Neuronal stem cell (in vitro differentiated cells): ENCODE measurements around the gene RAPH1.
"Not testable (repeated sequence)": the region's sequence is repeated elsewhere in the genome, so short reads cannot be mapped to it uniquely, and the experiment has no call there.

Experiments
- DNase-seq: peaks from one replicate; pipeline ENCODE4 v3.0.0-alpha.2; 2013; ENCODE audit warnings: low spot score
- H2AFZ ChIP-seq: one replicate; pipeline ENCODE4 v1.6.1; 2013; ENCODE audit warnings: mild to moderate bottlenecking, low read length, inconsistent platforms
- H2AK5ac ChIP-seq: 2 replicates; pipeline ENCODE4 v1.6.1; 2013; ENCODE audit warnings: low read depth, mild to moderate bottlenecking, inconsistent platforms, low read length, moderate library complexity, mixed read lengths
- H2BK120ac ChIP-seq: 2 replicates; pipeline ENCODE4 v1.6.1; 2013; ENCODE audit warnings: low read depth, mild to moderate bottlenecking, inconsistent platforms, low read length, moderate library complexity, mixed read lengths
- H2BK12ac ChIP-seq: one replicate; pipeline ENCODE4 v1.6.1; 2013; ENCODE audit warnings: low read length, inconsistent platforms
- H2BK15ac ChIP-seq: 2 replicates; pipeline ENCODE4 v1.6.1; 2013; ENCODE audit warnings: mild to moderate bottlenecking, low read length, inconsistent platforms, mixed read lengths
- H2BK5ac ChIP-seq: one replicate; pipeline ENCODE4 v1.6.1; 2013; ENCODE audit warnings: inconsistent platforms, mild to moderate bottlenecking, low read length, moderate library complexity
- H3K14ac ChIP-seq: one replicate; pipeline ENCODE4 v1.6.1; 2013; ENCODE audit warnings: low read length, inconsistent platforms
- H3K18ac ChIP-seq: 2 replicates; pipeline ENCODE4 v1.6.1; 2013; ENCODE audit warnings: low read length, inconsistent platforms
- H3K23ac ChIP-seq: 2 replicates; pipeline ENCODE4 v1.6.1; 2013; ENCODE audit warnings: low read depth, mild to moderate bottlenecking, mixed read lengths, low read length, inconsistent platforms; ENCODE audit not compliant: poor library complexity
- H3K27ac ChIP-seq: replicated peaks from 3 replicates; pipeline ENCODE4 v1.5.1; 2013; ENCODE audit warnings: low read length, inconsistent platforms
- H3K27me3 ChIP-seq, 3 experiments: 2 replicates each; pipeline ENCODE4 v1.6.1; 2013; ENCODE audit warnings: low read length in 3 of 3, mild to moderate bottlenecking in 2 of 3, inconsistent platforms in 1 of 3, low read depth in 1 of 3, mixed read lengths in 1 of 3, moderate library complexity in 1 of 3; ENCODE audit not compliant: control insufficient read depth in 3 of 3, insufficient read depth in 3 of 3
- H3K36me3 ChIP-seq, 2 donors: replicated peaks in 1 of 2; 2 replicates each; pipeline ENCODE4 v1.6.1; 2013; ENCODE audit warnings: low read length in 2 of 2; ENCODE audit not compliant: control insufficient read depth in 2 of 2, insufficient read depth in 2 of 2
- H3K4ac ChIP-seq: 2 replicates; pipeline ENCODE4 v1.6.1; 2013; ENCODE audit warnings: inconsistent platforms, mild to moderate bottlenecking, low read length, moderate library complexity
- H3K4me1 ChIP-seq, 2 donors: 1 replicate in 1 of 2; 2 replicates in 1 of 2; pipeline ENCODE4 v1.6.1; 2013; ENCODE audit warnings: low read length in 2 of 2, low read depth in 1 of 2; ENCODE audit not compliant: control insufficient read depth in 2 of 2, insufficient read depth in 1 of 2
- H3K4me2 ChIP-seq: one replicate; pipeline ENCODE4 v1.6.1; 2013; ENCODE audit warnings: mild to moderate bottlenecking, low read length, inconsistent platforms; ENCODE audit not compliant: insufficient read depth, poor library complexity, severe bottlenecking
- H3K4me3 ChIP-seq, 2 donors: 2 replicates each; pipeline ENCODE4 v1.5.1; 2013; ENCODE audit warnings: low read length in 2 of 2, mild to moderate bottlenecking in 2 of 2, inconsistent platforms in 1 of 2, moderate library complexity in 1 of 2
- H3K79me1 ChIP-seq: one replicate; pipeline ENCODE4 v1.6.1; 2013; ENCODE audit warnings: low read depth, mild to moderate bottlenecking, inconsistent platforms, low read length, moderate library complexity
- H3K9ac ChIP-seq: one replicate; pipeline ENCODE4 v1.6.1; 2013; ENCODE audit warnings: mild to moderate bottlenecking, low read depth, low read length, inconsistent platforms; ENCODE audit not compliant: poor library complexity
- H3K9me3 ChIP-seq, 2 donors: replicated peaks in 1 of 2; 2 replicates each; pipeline versions ENCODE3 to v1.6.1; 2013; ENCODE audit warnings: low read length in 2 of 2, mild to moderate bottlenecking in 2 of 2, inconsistent platforms in 1 of 2, low read depth in 1 of 2, mixed read lengths in 1 of 2, moderate library complexity in 1 of 2; ENCODE audit not compliant: control insufficient read depth in 2 of 2, insufficient read depth in 1 of 2
- H4K8ac ChIP-seq: one replicate; pipeline ENCODE4 v1.6.1; 2013; ENCODE audit warnings: low read depth, mild to moderate bottlenecking, inconsistent platforms, low read length, moderate library complexity
- H4K91ac ChIP-seq: one replicate; pipeline ENCODE4 v1.6.1; 2013; ENCODE audit warnings: low read length, low read depth, mild to moderate bottlenecking, inconsistent platforms; ENCODE audit not compliant: poor library complexity
- WGBS, 2 donors: extraction: QIAGEN DNeasy Blood & Tissue Kit; methylation state at CpG; one replicate each; pipeline ENCODE4 v1.1.7; 2013; ENCODE audit warnings: missing lambda C conversion rate in 2 of 2, mixed read lengths in 1 of 2; ENCODE audit not compliant: insufficient read length in 2 of 2, insufficient replicate concordance in 1 of 2; ENCODE audit errors: extremely low coverage in 2 of 2; 5-methylcytosine and 5-hydroxymethylcytosine counted together

RAPH1 gene

GRCh38 chr2:203510256-203510940 lies 24.7 kb downstream of the RAPH1 start:
- Histone ChIP-seq H3K23ac (no peak overlapping the region), H3K4ac (no peak overlapping the region), H3K79me1 (no peaks in the 10 kb centered on the region), H2BK12ac (no peak overlapping the region), H3K27ac (no peak overlapping the region), H3K36me3 (peaks cover 0 to 3% of the 10 kb centered on the region in 2 donors), H3K9ac (no peak overlapping the region), H3K14ac (no peak overlapping the region), H3K4me3 (no peak overlapping the region), H2BK5ac (no peak overlapping the region), H3K18ac (no peak overlapping the region), H3K4me2 (no peak overlapping the region), H4K91ac (no peak overlapping the region), H2AFZ (no peak overlapping the region), H2BK15ac (no peak overlapping the region), H2BK120ac (no peak overlapping the region), H3K9me3 (peaks cover 6 to 10% of the 10 kb centered on the region in 2 donors), H3K27me3 (peaks cover 0 to 2% (median 0%) of the 10 kb centered on the region in 3 experiments), H4K8ac (no peak overlapping the region), H3K4me1 (no peaks in the 10 kb centered on the region), H2AK5ac (no peak overlapping the region)
- WGBS, 2 donors = no CpG with 5 or more reads among the region's 2 CpGs
- DNase-seq = no peak

GRCh38 chr2:203503460-203503859 lies 31.6 kb downstream of the RAPH1 start:
- not testable (repeated sequence) for H3K27ac ChIP-seq, H3K4me1 ChIP-seq, H2AK5ac ChIP-seq, H3K9ac ChIP-seq, H2BK120ac ChIP-seq, H4K8ac ChIP-seq, H3K4me3 ChIP-seq, H3K36me3 ChIP-seq, H2BK15ac ChIP-seq, H3K27me3 ChIP-seq, H3K23ac ChIP-seq, H2AFZ ChIP-seq, H3K4me2 ChIP-seq, H2BK12ac ChIP-seq, H3K79me1 ChIP-seq, H3K14ac ChIP-seq, H4K91ac ChIP-seq, H3K18ac ChIP-seq, H3K4ac ChIP-seq, H2BK5ac ChIP-seq, DNase-seq
- WGBS, 2 donors = no CpG with 5 or more reads among the region's 1 CpG
- peaks cover 6 to 12% of the 10 kb centered on the region in 2 donors for H3K9me3 ChIP-seq

GRCh38 chr2:203501873-203502272 lies 33.2 kb downstream of the RAPH1 start:
- H3K27ac ChIP-seq = no peak overlapping the region
- no peak overlapping the region for H3K4me3 ChIP-seq
- DNase-seq = no peak
- H2BK5ac ChIP-seq = no peak overlapping the region
- peaks cover 4 to 12% of the 10 kb centered on the region in 2 donors for H3K9me3 ChIP-seq
- no peak overlapping the region for H4K91ac ChIP-seq
- peaks cover 0 to 2% (median 0%) of the 10 kb centered on the region in 3 experiments for H3K27me3 ChIP-seq
- no peak overlapping the region for H2BK15ac ChIP-seq
- no peak overlapping the region for H2AFZ ChIP-seq
- H3K4ac ChIP-seq = no peak overlapping the region
- WGBS, 2 donors = no CpG with 5 or more reads among the region's 1 CpG
- no peak overlapping the region for H3K18ac ChIP-seq
- H4K8ac ChIP-seq = no peak overlapping the region
- H3K36me3 ChIP-seq = peaks cover 0 to 3% of the 10 kb centered on the region in 2 donors
- no peaks in the 10 kb centered on the region for H3K4me1 ChIP-seq
- H3K14ac ChIP-seq = no peak overlapping the region
- no peak overlapping the region for H2BK120ac ChIP-seq
- no peak overlapping the region for H2AK5ac ChIP-seq
- no peak overlapping the region for H2BK12ac ChIP-seq
- no peak overlapping the region for H3K23ac ChIP-seq
- H3K79me1 ChIP-seq = no peaks in the 10 kb centered on the region
- no peak overlapping the region for H3K4me2 ChIP-seq
- no peak overlapping the region for H3K9ac ChIP-seq

- no peak overlapping the region for H3K18ac ChIP-seq
- no CpG with 5 or more reads among the region's 1 CpG for WGBS, 2 donors
- no peaks in the 10 kb centered on the region for H3K79me1 ChIP-seq
- H4K91ac ChIP-seq = no peak overlapping the region
- H3K36me3 ChIP-seq = peaks cover 0 to 2% of the 10 kb centered on the region in 2 donors
- H4K8ac ChIP-seq = no peak overlapping the region
- H2BK15ac ChIP-seq = no peak overlapping the region
- no peak overlapping the region for H3K4ac ChIP-seq
- no peak overlapping the region for H2BK12ac ChIP-seq
- no peak overlapping the region for H2BK120ac ChIP-seq
- no peak overlapping the region for H2BK5ac ChIP-seq
- H3K14ac ChIP-seq = no peak overlapping the region
- DNase-seq = no peak
- H3K9me3 ChIP-seq = peaks cover 4 to 11% of the 10 kb centered on the region in 2 donors
- no peak overlapping the region for H3K27ac ChIP-seq
- H2AFZ ChIP-seq = no peak overlapping the region
- H3K23ac ChIP-seq = no peak overlapping the region
- peaks cover 0 to 2% (median 0%) of the 10 kb centered on the region in 3 experiments for H3K27me3 ChIP-seq
- H2AK5ac ChIP-seq = no peak overlapping the region
- H3K4me1 ChIP-seq = no peaks in the 10 kb centered on the region
- no peak overlapping the region for H3K9ac ChIP-seq
- no peak overlapping the region for H3K4me3 ChIP-seq
- H3K4me2 ChIP-seq = no peak overlapping the region
These were observed 34.1 kb downstream of the RAPH1 start for GRCh38 chr2:203500951-203501350.
